ENCODE data around the gene ALDH1B1.
A peak's percentile ranks its signal among the peaks of the same experiment; 100 is the strongest.

DNA sequence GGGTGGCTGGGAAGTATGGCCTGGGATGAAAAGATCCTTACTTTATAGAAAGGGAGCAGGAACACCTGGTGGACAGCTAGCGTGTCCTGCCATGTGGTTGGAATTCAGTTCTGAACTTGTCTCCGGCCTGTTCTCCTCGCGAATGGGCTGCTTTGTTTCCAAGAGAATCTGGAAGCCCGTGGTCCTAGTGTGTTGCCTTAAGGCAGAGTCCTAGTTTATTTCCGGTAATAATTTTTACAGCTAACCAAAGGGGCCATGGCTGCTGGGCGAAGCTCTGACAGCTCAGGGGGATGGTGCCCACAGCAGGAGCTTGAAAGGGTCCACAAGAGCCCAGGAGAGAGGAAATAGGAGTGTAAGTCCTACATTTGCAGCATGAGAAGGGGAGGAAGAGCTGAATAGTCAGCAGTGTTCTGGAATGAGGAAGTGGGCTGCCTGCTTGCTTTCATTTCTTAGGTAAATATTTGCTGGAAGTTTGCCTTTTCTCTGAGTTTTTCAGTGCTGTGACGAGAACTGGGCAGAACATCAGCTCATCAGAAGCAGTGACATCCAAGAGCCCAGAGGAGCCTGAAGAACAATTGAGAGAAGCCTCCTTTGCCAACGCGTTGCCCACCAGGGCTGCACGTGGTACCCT, 44.8 kb downstream of the ALDH1B1 start:
- no peak for TF ChIP-seq MXI1 (IDR thresholded peaks at IDR 0.05; ENCODE audit: borderline replicate concordance, low read depth, low read length)
- TF ChIP-seq, protein P1, sequence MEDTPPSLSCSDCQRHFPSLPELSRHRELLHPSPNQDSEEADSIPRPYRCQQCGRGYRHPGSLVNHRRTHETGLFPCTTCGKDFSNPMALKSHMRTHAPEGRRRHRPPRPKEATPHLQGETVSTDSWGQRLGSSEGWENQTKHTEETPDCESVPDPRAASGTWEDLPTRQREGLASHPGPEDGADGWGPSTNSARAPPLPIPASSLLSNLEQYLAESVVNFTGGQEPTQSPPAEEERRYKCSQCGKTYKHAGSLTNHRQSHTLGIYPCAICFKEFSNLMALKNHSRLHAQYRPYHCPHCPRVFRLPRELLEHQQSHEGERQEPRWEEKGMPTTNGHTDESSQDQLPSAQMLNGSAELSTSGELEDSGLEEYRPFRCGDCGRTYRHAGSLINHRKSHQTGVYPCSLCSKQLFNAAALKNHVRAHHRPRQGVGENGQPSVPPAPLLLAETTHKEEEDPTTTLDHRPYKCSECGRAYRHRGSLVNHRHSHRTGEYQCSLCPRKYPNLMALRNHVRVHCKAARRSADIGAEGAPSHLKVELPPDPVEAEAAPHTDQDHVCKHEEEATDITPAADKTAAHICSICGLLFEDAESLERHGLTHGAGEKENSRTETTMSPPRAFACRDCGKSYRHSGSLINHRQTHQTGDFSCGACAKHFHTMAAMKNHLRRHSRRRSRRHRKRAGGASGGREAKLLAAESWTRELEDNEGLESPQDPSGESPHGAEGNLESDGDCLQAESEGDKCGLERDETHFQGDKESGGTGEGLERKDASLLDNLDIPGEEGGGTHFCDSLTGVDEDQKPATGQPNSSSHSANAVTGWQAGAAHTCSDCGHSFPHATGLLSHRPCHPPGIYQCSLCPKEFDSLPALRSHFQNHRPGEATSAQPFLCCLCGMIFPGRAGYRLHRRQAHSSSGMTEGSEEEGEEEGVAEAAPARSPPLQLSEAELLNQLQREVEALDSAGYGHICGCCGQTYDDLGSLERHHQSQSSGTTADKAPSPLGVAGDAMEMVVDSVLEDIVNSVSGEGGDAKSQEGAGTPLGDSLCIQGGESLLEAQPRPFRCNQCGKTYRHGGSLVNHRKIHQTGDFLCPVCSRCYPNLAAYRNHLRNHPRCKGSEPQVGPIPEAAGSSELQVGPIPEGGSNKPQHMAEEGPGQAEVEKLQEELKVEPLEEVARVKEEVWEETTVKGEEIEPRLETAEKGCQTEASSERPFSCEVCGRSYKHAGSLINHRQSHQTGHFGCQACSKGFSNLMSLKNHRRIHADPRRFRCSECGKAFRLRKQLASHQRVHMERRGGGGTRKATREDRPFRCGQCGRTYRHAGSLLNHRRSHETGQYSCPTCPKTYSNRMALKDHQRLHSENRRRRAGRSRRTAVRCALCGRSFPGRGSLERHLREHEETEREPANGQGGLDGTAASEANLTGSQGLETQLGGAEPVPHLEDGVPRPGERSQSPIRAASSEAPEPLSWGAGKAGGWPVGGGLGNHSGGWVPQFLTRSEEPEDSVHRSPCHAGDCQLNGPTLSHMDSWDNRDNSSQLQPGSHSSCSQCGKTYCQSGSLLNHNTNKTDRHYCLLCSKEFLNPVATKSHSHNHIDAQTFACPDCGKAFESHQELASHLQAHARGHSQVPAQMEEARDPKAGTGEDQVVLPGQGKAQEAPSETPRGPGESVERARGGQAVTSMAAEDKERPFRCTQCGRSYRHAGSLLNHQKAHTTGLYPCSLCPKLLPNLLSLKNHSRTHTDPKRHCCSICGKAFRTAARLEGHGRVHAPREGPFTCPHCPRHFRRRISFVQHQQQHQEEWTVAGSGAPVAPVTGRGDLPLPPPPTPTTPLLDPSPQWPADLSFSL (CRISPR knock-in tag; IDR thresholded peaks at IDR 0.05): peak; percentile 41; the same call in 1 of the 2 replicates
- TF ChIP-seq, protein P2, sequence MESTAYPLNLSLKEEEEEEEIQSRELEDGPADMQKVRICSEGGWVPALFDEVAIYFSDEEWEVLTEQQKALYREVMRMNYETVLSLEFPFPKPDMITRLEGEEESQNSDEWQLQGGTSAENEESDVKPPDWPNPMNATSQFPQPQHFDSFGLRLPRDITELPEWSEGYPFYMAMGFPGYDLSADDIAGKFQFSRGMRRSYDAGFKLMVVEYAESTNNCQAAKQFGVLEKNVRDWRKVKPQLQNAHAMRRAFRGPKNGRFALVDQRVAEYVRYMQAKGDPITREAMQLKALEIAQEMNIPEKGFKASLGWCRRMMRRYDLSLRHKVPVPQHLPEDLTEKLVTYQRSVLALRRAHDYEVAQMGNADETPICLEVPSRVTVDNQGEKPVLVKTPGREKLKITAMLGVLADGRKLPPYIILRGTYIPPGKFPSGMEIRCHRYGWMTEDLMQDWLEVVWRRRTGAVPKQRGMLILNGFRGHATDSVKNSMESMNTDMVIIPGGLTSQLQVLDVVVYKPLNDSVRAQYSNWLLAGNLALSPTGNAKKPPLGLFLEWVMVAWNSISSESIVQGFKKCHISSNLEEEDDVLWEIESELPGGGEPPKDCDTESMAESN (CRISPR knock-in tag; conservative IDR thresholded peaks at IDR 0.05): no peak
- TF ChIP-seq, protein P3, sequence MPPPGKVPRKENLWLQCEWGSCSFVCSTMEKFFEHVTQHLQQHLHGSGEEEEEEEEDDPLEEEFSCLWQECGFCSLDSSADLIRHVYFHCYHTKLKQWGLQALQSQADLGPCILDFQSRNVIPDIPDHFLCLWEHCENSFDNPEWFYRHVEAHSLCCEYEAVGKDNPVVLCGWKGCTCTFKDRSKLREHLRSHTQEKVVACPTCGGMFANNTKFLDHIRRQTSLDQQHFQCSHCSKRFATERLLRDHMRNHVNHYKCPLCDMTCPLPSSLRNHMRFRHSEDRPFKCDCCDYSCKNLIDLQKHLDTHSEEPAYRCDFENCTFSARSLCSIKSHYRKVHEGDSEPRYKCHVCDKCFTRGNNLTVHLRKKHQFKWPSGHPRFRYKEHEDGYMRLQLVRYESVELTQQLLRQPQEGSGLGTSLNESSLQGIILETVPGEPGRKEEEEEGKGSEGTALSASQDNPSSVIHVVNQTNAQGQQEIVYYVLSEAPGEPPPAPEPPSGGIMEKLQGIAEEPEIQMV (CRISPR knock-in tag; IDR thresholded peaks at IDR 0.05; ENCODE audit: low read depth): no peak
- TF ChIP-seq RAD21 (CRISPR knock-in tag; IDR thresholded peaks at IDR 0.05): no peak
- TF ChIP-seq TRIM24 (CRISPR knock-in tag; IDR thresholded peaks at IDR 0.05): no peak
- TF ChIP-seq, protein P4, sequence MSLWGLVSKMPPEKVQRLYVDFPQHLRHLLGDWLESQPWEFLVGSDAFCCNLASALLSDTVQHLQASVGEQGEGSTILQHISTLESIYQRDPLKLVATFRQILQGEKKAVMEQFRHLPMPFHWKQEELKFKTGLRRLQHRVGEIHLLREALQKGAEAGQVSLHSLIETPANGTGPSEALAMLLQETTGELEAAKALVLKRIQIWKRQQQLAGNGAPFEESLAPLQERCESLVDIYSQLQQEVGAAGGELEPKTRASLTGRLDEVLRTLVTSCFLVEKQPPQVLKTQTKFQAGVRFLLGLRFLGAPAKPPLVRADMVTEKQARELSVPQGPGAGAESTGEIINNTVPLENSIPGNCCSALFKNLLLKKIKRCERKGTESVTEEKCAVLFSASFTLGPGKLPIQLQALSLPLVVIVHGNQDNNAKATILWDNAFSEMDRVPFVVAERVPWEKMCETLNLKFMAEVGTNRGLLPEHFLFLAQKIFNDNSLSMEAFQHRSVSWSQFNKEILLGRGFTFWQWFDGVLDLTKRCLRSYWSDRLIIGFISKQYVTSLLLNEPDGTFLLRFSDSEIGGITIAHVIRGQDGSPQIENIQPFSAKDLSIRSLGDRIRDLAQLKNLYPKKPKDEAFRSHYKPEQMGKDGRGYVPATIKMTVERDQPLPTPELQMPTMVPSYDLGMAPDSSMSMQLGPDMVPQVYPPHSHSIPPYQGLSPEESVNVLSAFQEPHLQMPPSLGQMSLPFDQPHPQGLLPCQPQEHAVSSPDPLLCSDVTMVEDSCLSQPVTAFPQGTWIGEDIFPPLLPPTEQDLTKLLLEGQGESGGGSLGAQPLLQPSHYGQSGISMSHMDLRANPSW (CRISPR knock-in tag; IDR thresholded peaks at IDR 0.05; ENCODE audit: borderline replicate concordance): peak; percentile 69; the same call in 1 of the 2 replicates

All from HepG2 (cell line).